IgD-negative memory B cell (primary cell): ENCODE measurements around the gene ALDH4A1. TPM values are rescaled to one million over a fixed set of nuclear protein-coding genes. Genes with fewer than 3 reads are reported as not detected.
A peak's percentile ranks its signal among the peaks of the same experiment; 100 is the strongest.
"Not testable (repeated sequence)": the region's sequence is repeated elsewhere in the genome, so short reads cannot be mapped to it uniquely, and the experiment has no call there.

Source experiments
- H3K27ac Mint-ChIP-seq, 3 donors: one replicate each; pipeline ENCODE4 v1.8.0; 2020 to 2022; ENCODE audit warnings: mild to moderate bottlenecking in 3 of 3, mixed read lengths in 3 of 3, moderate library complexity in 1 of 3
- H3K27me3 Mint-ChIP-seq: one replicate; pipeline ENCODE4 v1.8.0; 2021; ENCODE audit warnings: mixed read lengths
- H3K36me3 Mint-ChIP-seq: one replicate; pipeline ENCODE4 v1.8.0; 2020; ENCODE audit warnings: mild to moderate bottlenecking, mixed read lengths
- H3K4me1 Mint-ChIP-seq, 3 donors: one replicate each; pipeline ENCODE4 v1.8.0; 2020 to 2022; ENCODE audit warnings: mixed read lengths in 3 of 3, mild to moderate bottlenecking in 1 of 3
- H3K4me3 Mint-ChIP-seq, 4 donors: one replicate each; pipeline ENCODE4 v1.8.0; 2020 to 2022; ENCODE audit warnings: mild to moderate bottlenecking in 4 of 4, mixed read lengths in 4 of 4, moderate library complexity in 3 of 4
- H3K9me3 Mint-ChIP-seq, 3 donors: one replicate each; pipeline ENCODE4 v1.8.0; 2020 to 2021; ENCODE audit warnings: mixed read lengths in 3 of 3, mild to moderate bottlenecking in 1 of 3
- polyA plus RNA-seq: library from polyadenylated mRNA; unstranded; fragments of 300-500 nt; fragmentation: Illumina TruSeq; gene quantifications from one replicate; pipeline ENCODE4 v1.2.3, GENCODE V29; 2021

ALDH4A1 gene
- polyA plus RNA-seq, 1 donor from 2014 or later = 2.8 TPM

DNA sequence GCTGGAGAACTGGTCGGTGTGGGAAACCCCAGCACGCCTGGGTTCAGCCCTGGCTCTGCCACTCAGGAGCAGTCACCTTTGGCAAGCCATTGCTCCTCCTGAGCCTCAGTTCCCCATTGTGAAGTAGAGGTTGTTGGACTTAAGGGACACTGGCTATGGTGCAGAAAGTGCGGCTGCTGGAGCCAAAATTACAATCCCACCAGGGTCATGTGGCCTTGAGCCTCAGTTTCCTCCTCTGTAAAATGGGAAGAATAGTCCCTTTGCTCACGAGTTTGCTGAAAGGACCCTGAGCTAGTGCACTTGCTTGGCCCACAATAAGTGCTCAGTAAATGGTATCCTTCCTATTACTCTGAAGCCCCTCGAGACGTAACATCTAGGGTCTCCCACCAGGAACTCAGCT lies 28.3 kb downstream of the ALDH4A1 start:
- Mint-ChIP-seq H3K4me3 (no peak overlapping the region), H3K27me3 (no peaks in the 10 kb centered on the region), H3K36me3 (peaks cover 3% of the 10 kb centered on the region), H3K4me1 (peaks cover 0 to 3% (median 2%) of the 10 kb centered on the region in 3 donors), H3K9me3 (no peaks in the 10 kb centered on the region), H3K27ac (no peak overlapping the region)

GRCh38 chr1:18872071-18872611 lies 30.2 kb downstream of the ALDH4A1 start:
- Mint-ChIP-seq H3K4me1 (peaks cover 0 to 5% (median 3%) of the 10 kb centered on the region in 3 donors), H3K27ac (no peak overlapping the region), H3K27me3 (no peaks in the 10 kb centered on the region), H3K36me3 (peaks cover 3% of the 10 kb centered on the region), H3K4me3 (no peak overlapping the region), H3K9me3 (no peaks in the 10 kb centered on the region)

DNA sequence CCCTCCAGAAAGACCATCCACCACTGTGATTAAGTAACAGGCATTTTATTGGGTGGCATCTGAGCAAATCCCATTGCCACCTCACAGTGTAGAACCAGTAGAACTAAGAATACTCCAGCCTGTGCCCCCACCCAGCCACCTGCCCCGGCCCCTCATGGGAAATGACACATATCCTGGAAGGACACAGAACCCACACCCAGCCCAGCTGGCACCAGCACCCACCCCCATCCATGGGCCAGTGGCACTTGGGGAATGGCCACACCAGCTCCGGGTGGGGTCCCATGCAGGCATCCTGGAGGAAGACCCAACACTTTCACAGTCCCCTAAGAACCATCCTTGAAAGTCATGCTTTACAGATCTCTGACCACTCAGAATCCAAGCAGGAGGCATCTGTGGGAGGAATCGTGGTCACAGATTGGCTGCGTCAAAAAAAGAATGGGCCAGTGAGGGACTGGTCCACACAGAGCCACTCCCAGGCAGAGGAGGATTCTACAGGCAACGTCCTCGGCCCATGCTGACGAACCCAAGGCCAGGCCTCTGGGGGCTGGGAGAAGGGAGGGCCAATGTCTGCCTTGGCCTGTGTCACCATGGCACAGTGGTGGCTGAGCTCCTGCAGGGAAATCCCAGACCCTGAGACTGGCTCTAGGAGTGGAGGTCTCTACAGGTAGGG lies 30.8 kb downstream of the ALDH4A1 start:
- Mint-ChIP-seq H3K4me3 (no peak overlapping the region), H3K27ac (no peak overlapping the region), H3K27me3 (peaks cover 4% of the 10 kb centered on the region), H3K9me3 (no peaks in the 10 kb centered on the region), H3K36me3 (peaks cover 3% of the 10 kb centered on the region), H3K4me1 (peaks cover 0 to 5% (median 3%) of the 10 kb centered on the region in 3 donors)

GRCh38 chr1:18870957-18871356 lies 31.4 kb downstream of the ALDH4A1 start:
- no peak overlapping the region for H3K27ac Mint-ChIP-seq
- H3K4me1 Mint-ChIP-seq = peaks cover 0 to 5% (median 3%) of the 10 kb centered on the region in 3 donors
- no peak overlapping the region for H3K4me3 Mint-ChIP-seq
- peaks cover 3% of the 10 kb centered on the region for H3K36me3 Mint-ChIP-seq
- H3K9me3 Mint-ChIP-seq = no peaks in the 10 kb centered on the region
- peaks cover 5% of the 10 kb centered on the region for H3K27me3 Mint-ChIP-seq

DNA sequence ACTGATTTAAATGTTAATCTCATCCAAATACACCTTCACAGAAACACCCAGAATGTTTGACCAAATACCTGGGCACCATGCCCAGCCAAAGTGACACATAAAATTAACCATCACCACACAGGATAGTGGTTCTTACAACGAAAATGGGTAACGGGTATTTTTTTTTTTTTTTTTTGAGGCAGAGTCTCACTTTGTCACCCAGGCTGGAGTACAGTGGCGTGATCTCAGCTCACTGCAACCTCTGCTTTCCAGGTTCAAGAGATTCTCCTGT lies 31.8 kb downstream of the ALDH4A1 start:
- H3K9me3 Mint-ChIP-seq, H3K27ac Mint-ChIP-seq, H3K4me1 Mint-ChIP-seq, H3K4me3 Mint-ChIP-seq, H3K27me3 Mint-ChIP-seq, H3K36me3 Mint-ChIP-seq: not testable (repeated sequence)

- H3K9me3 Mint-ChIP-seq = no peaks in the 10 kb centered on the region
- H3K27me3 Mint-ChIP-seq = peaks cover 9% of the 10 kb centered on the region
- no peak overlapping the region for H3K27ac Mint-ChIP-seq
- H3K4me3 Mint-ChIP-seq = peak overlapping the region in 1 of 4 donors; percentile 15
- H3K36me3 Mint-ChIP-seq = peaks cover 3% of the 10 kb centered on the region
- H3K4me1 Mint-ChIP-seq = peaks cover 0 to 5% (median 3%) of the 10 kb centered on the region in 3 donors
Measured at GRCh38 chr1:18869847-18870594, 32.3 kb downstream of the ALDH4A1 start.

DNA sequence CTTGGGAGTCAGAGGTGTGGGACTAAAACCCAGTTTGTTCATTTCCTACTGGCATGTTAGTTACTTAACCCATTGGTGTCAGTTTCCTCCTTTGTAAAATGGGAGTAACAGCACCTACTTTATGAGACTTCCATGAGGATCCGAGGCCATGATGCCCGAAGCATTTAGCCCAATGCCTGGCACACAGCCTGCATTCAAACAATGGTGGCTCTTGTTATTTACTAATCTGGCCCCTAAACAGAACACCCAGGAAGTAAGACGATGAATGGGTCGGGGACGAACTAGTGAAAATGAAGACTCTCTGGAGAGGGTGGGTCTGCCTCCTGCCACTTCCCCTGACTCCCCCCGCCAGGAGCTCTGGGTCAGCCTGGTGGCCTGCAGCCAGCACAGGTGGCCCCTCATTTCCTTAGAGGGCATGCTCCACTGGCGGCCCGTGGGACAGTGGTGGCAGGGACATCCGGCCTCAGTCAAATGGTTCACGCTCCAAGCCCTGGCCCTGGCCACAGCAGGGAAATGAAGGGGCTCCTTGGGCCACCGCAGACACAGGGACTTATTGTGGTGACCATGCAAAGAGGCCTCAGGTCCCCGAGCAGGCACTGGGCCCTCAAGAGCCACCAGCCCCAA lies 33.4 kb downstream of the ALDH4A1 start:
- H3K9me3 Mint-ChIP-seq = no peaks in the 10 kb centered on the region
- peaks cover 11% of the 10 kb centered on the region for H3K27me3 Mint-ChIP-seq
- no peak overlapping the region for H3K27ac Mint-ChIP-seq
- peaks cover 0 to 5% (median 3%) of the 10 kb centered on the region in 3 donors for H3K4me1 Mint-ChIP-seq
- H3K4me3 Mint-ChIP-seq = peak overlapping the region in 1 of 4 donors; percentile 36
- peaks cover 3% of the 10 kb centered on the region for H3K36me3 Mint-ChIP-seq

GRCh38 chr1:18868354-18868753 lies 34.0 kb downstream of the ALDH4A1 start:
- Mint-ChIP-seq H3K27me3 (peaks cover 11% of the 10 kb centered on the region), H3K27ac (no peak overlapping the region), H3K9me3 (no peaks in the 10 kb centered on the region), H3K4me3 (no peak overlapping the region), H3K4me1 (peaks cover 0 to 5% (median 3%) of the 10 kb centered on the region in 3 donors), H3K36me3 (peaks cover 3% of the 10 kb centered on the region)

GRCh38 chr1:18866846-18867245 lies 35.5 kb downstream of the ALDH4A1 start:
- peaks cover 0 to 5% (median 3%) of the 10 kb centered on the region in 3 donors for H3K4me1 Mint-ChIP-seq
- no peaks in the 10 kb centered on the region for H3K9me3 Mint-ChIP-seq
- H3K4me3 Mint-ChIP-seq = no peak overlapping the region
- H3K36me3 Mint-ChIP-seq = peaks cover 3% of the 10 kb centered on the region
- H3K27me3 Mint-ChIP-seq = peaks cover 11% of the 10 kb centered on the region
- H3K27ac Mint-ChIP-seq = no peak overlapping the region

- Mint-ChIP-seq H3K27ac (no peak overlapping the region), H3K9me3 (no peaks in the 10 kb centered on the region), H3K4me3 (no peak overlapping the region), H3K36me3 (peaks cover 3% of the 10 kb centered on the region), H3K4me1 (peaks cover 0 to 5% (median 3%) of the 10 kb centered on the region in 3 donors), H3K27me3 (peaks cover 11% of the 10 kb centered on the region)
Measured at GRCh38 chr1:18866314-18866713, 36.0 kb downstream of the ALDH4A1 start.

DNA sequence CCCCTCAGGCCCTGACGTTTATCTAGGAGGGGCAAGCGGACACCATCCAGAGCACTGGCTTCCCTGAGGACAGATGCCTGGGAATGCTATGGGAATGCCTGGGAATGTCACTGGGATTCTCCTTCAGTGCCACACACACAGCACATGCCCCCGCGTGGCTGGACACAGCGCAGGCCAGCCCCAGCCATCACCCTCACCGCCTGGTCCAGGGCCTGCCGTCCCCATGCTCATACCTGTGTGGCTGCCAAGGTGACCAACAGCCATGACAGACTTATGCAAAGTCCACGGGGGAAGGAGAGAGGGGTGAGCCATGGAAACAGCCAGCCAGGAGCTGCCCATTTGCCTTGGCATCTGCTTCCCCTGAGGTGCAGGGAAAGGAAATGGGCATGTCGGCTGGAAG lies 37.2 kb downstream of the ALDH4A1 start:
- peaks cover 11% of the 10 kb centered on the region for H3K27me3 Mint-ChIP-seq
- no peaks in the 10 kb centered on the region for H3K36me3 Mint-ChIP-seq
- peaks cover 0 to 5% (median 3%) of the 10 kb centered on the region in 3 donors for H3K4me1 Mint-ChIP-seq
- no peak overlapping the region for H3K27ac Mint-ChIP-seq
- H3K4me3 Mint-ChIP-seq = no peak overlapping the region
- H3K9me3 Mint-ChIP-seq = no peaks in the 10 kb centered on the region

DNA sequence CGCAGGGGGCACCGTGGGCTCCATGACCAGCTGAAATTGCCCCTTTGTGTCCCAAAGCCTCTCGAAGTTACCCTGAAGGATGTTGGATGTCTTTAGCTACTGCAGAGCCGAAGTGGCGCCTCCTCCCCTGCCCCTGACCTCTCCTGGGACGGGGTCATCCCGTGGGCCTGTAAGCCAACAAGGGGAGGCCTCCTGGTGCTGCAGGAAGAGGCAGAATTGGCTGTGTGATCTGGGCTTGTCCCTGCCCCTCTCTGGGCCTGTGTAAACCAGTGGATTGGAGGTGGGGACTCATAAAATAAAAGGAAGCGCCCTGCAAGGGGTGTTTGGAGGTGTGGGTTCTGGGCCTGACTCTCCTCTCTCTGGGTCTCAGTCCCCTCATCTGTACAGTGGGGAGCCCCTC lies 40.8 kb downstream of the ALDH4A1 start:
- no peak overlapping the region for H3K4me3 Mint-ChIP-seq
- no peaks in the 10 kb centered on the region for H3K4me1 Mint-ChIP-seq
- H3K27me3 Mint-ChIP-seq = peaks cover 7% of the 10 kb centered on the region
- H3K36me3 Mint-ChIP-seq = no peaks in the 10 kb centered on the region
- no peaks in the 10 kb centered on the region for H3K9me3 Mint-ChIP-seq
- H3K27ac Mint-ChIP-seq = no peak overlapping the region

DNA sequence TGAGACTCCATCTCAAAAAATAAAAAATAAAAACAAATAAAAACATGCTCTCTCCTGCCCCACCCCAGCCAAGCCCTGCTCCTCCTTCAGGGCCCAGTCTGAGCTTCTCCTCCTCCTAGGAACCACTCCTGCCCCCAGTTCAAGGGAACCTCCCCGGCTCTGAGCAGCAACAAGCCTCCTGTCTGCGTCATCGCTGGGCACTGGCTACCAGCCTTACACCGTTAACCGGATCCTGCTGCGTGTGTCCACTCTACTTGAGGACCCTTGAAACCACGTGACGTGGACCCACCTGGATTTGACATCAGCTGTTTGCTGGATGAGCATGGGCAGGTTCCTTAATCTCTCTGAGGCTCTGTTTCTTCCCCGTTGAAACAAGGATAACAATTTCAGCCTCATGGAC lies 41.3 kb downstream of the ALDH4A1 start:
- Mint-ChIP-seq H3K9me3 (no peaks in the 10 kb centered on the region), H3K36me3 (no peaks in the 10 kb centered on the region)

GRCh38 chr1:18859560-18859959 lies 42.8 kb downstream of the ALDH4A1 start, which contains the start of gene TAS1R2:
Gene TAS1R2 (minus strand): TSS chr1:18859660. CDS start chr1:18859660, 0 bp downstream.
- no peaks in the 10 kb centered on the region for H3K4me1 Mint-ChIP-seq
- H3K36me3 Mint-ChIP-seq = no peaks in the 10 kb centered on the region
- peaks cover 3% of the 10 kb centered on the region for H3K27me3 Mint-ChIP-seq

More for the DNA sequence above, 41.3 kb downstream of the ALDH4A1 start:
- Mint-ChIP-seq H3K27ac (no peak overlapping the region), H3K27me3 (peaks cover 8% of the 10 kb centered on the region), H3K4me1 (no peaks in the 10 kb centered on the region), H3K4me3 (no peak overlapping the region)

DNA sequence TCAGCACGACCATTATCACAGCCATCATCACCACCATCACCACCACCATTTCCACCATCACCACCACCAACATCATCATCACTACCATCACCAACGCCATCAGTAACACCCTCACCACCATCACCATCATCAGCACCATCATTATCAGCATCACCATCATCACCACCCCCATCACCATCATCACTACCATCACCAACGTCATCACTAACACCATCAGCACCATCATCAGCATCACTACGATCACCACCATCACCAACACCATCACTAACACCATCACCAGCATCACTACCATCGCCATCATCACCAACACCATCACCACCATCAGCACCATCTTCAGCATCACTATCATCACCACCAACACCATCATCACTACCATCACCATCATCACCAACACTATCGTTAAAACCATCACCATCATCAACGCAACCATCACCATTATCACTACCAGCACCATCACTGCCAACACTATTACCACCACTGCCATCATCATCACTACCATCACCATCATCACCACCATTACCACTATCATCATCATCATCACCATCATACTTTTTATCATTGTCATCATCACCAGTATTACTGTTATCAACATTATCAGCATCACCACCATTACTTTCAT lies 44.2 kb downstream of the ALDH4A1 start:
- no peaks in the 10 kb centered on the region for H3K4me1 Mint-ChIP-seq
- H3K4me3 Mint-ChIP-seq = no peak overlapping the region
- no peaks in the 10 kb centered on the region for H3K9me3 Mint-ChIP-seq
- peaks cover 3% of the 10 kb centered on the region for H3K27me3 Mint-ChIP-seq
- no peaks in the 10 kb centered on the region for H3K36me3 Mint-ChIP-seq
- no peak overlapping the region for H3K27ac Mint-ChIP-seq

More at GRCh38 chr1:18859560-18859959, 42.8 kb downstream of the ALDH4A1 start, which contains the start of gene TAS1R2:
- H3K27ac Mint-ChIP-seq = no peak within 1 kb of the TSS
- H3K4me3 Mint-ChIP-seq = no peak within 1 kb of the TSS
- H3K9me3 Mint-ChIP-seq = no peaks in the 10 kb centered on the region
